Measurements from ENCODE around the gene ME2.
"Not testable (repeated sequence)": the region's sequence is repeated elsewhere in the genome, so short reads cannot be mapped to it uniquely, and the experiment has no call there.

ME2 gene

GRCh38 chr18:50973367-50974126 is 94.6 kb downstream of the ME2 start:
- no peak for DNase-seq (ENCODE audit: low read depth)

GRCh38 chr18:50977037-50977760 is 98.3 kb downstream of the ME2 start:
- DNase-seq (ENCODE audit: low read depth) = no peak

GRCh38 chr18:50981381-50981780 is 102.5 kb downstream of the ME2 start:
- DNase-seq (ENCODE audit: low read depth) = no peak

GRCh38 chr18:50982086-50982801 is 103.3 kb downstream of the ME2 start:
- no peak for DNase-seq (ENCODE audit: low read depth)

- DNase-seq (ENCODE audit: low read depth) = no peak
Observed at GRCh38 chr18:50982802-50983179, 103.9 kb downstream of the ME2 start.

- DNase-seq (ENCODE audit: low read depth) = no peak
Observed at GRCh38 chr18:50986360-50987087, 107.6 kb downstream of the ME2 start.

- DNase-seq (ENCODE audit: low read depth) = no peak
Observed at GRCh38 chr18:50987261-50987660, 108.3 kb downstream of the ME2 start.

GRCh38 chr18:50989711-50990110 is 110.8 kb downstream of the ME2 start:
- no peak for DNase-seq (ENCODE audit: low read depth)

- no peak for DNase-seq (ENCODE audit: low read depth)
Observed at GRCh38 chr18:50992351-50992762, 113.4 kb downstream of the ME2 start.

- DNase-seq (ENCODE audit: low read depth) = no peak
Observed at GRCh38 chr18:50994031-50994430, 115.1 kb downstream of the ME2 start.

- not testable (repeated sequence) for DNase-seq (ENCODE audit: low read depth)
Observed at GRCh38 chr18:51003174-51003573, 124.3 kb downstream of the ME2 start.

Data from stimulated activated CD8-positive, alpha-beta memory T cell treated with anti-CD3 and anti-CD28 coated beads, Interleukin-7, amount 100 ng/mL, for 24 hours (primary cell).